Fibroblast of mammary gland (primary cell): ENCODE measurements around the gene RDM1.

ENCODE experiments used
- DNase-seq: peaks from one replicate; pipeline ENCODE4 v3.0.0-alpha.2; 2010; ENCODE audit warnings: low read depth
- H3K4me3 ChIP-seq: 2 replicates; pipeline ENCODE4 v1.5.1; 2011; ENCODE audit warnings: low read depth, mild to moderate bottlenecking, low read length, moderate library complexity; ENCODE audit not compliant: control insufficient read depth
- CTCF ChIP-seq: conservative IDR thresholded peaks from 2 replicates; pipeline ENCODE4 v1.5.1; 2011; ENCODE audit warnings: low read depth, low read length, inconsistent platforms; ENCODE audit not compliant: control insufficient read depth, insufficient read depth

The RDM1 gene

GRCh38 chr17:35936063-35936462, 5.5 kb upstream of the RDM1 start:
- DNase-seq: no peak
- H3K4me3 ChIP-seq: no peak overlapping the region
- no peak for TF ChIP-seq CTCF

GRCh38 chr17:35934760-35935159, 4.2 kb upstream of the RDM1 start:
- no peak overlapping the region for H3K4me3 ChIP-seq

GRCh38 chr17:35932586-35932985, 2.0 kb upstream of the RDM1 start:
- DNase-seq: no peak
- H3K4me3 ChIP-seq: no peak overlapping the region
- no peak for TF ChIP-seq CTCF

More at GRCh38 chr17:35934760-35935159, 4.2 kb upstream of the RDM1 start:
- DNase-seq: peak; percentile 73
- TF ChIP-seq CTCF: no peak

GRCh38 chr17:35931794-35932425, 1.3 kb upstream of the RDM1 start:
- peak; percentile 28 for DNase-seq
- TF ChIP-seq CTCF: no peak
- no peak overlapping the region for H3K4me3 ChIP-seq

DNA sequence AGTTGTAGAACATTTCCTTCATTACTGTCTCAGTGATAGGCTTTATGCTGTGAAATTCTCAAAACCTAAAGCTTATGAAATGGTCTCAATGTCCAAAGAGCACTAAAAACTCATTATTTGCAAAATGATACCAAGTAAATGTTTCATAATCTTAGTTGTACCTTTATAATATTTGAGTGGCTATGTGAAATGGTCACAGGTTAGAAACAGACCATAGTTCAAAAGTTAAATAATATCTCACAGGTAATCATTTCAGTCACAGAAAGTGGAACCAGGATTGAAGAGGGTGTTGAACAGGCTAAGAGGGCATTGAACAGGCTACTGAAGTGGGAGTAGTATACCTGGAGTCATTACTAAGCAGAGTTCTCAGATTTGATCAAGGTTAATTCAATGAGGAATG, 2.9 kb downstream of the RDM1 start:
- TF ChIP-seq CTCF: no peak
- DNase-seq: no peak
- no peak overlapping the region for H3K4me3 ChIP-seq

GRCh38 chr17:35923609-35924114, 6.9 kb downstream of the RDM1 start:
- DNase-seq: no peak
- no peak overlapping the region for H3K4me3 ChIP-seq
- no peak for TF ChIP-seq CTCF
